ENCODE measurements around the gene MORF4L1.
"Not testable (repeated sequence)": the region's sequence is repeated elsewhere in the genome, so short reads cannot be mapped to it uniquely, and the experiment has no call there.

Gene MORF4L1

GRCh38 chr15:78859971-78860719 lies 12.5 kb upstream of the MORF4L1 start:
- DNase-seq: peak; percentile 73

GRCh38 chr15:78865585-78865984 lies 7.1 kb upstream of the MORF4L1 start:
- not testable (repeated sequence) for DNase-seq

- DNase-seq: not testable (repeated sequence)
These were observed 6.7 kb upstream of the MORF4L1 start for GRCh38 chr15:78866031-78866430.

GRCh38 chr15:78866803-78867202 lies 5.9 kb upstream of the MORF4L1 start:
- DNase-seq: no peak

GRCh38 chr15:78868366-78868765 lies 4.3 kb upstream of the MORF4L1 start:
- no peak for DNase-seq

GRCh38 chr15:78871483-78872127 lies 1.1 kb upstream of the MORF4L1 start:
- not testable (repeated sequence) for DNase-seq

- peak; percentile 88 for DNase-seq
These were observed 492 bp downstream of the MORF4L1 start for GRCh38 chr15:78872972-78873792.

GRCh38 chr15:78873793-78874765 lies 1.4 kb downstream of the MORF4L1 start:
- DNase-seq: no peak

- DNase-seq: no peak
These were observed 2.6 kb downstream of the MORF4L1 start for GRCh38 chr15:78875107-78875914.

GRCh38 chr15:78876954-78877353 lies 4.3 kb downstream of the MORF4L1 start:
- DNase-seq: not testable (repeated sequence)

GRCh38 chr15:78878356-78878755 lies 5.7 kb downstream of the MORF4L1 start:
- no peak for DNase-seq

GRCh38 chr15:78879517-78880241 lies 7.0 kb downstream of the MORF4L1 start:
- DNase-seq: no peak

GRCh38 chr15:78880242-78880533 lies 7.5 kb downstream of the MORF4L1 start:
- no peak for DNase-seq

GRCh38 chr15:78880813-78881212 lies 8.1 kb downstream of the MORF4L1 start:
- no peak for DNase-seq

- no peak for DNase-seq
These were observed 9.0 kb downstream of the MORF4L1 start for GRCh38 chr15:78881681-78882080.

- DNase-seq: no peak
These were observed 16.3 kb downstream of the MORF4L1 start for GRCh38 chr15:78889000-78889399.

- DNase-seq: no peak
These were observed 20.8 kb downstream of the MORF4L1 start for GRCh38 chr15:78893538-78893937.

- no peak for DNase-seq
These were observed 22.8 kb downstream of the MORF4L1 start for GRCh38 chr15:78895471-78895870.

GRCh38 chr15:78898540-78898939 lies 25.9 kb downstream of the MORF4L1 start:
- DNase-seq: no peak

- DNase-seq: not testable (repeated sequence)
These were observed 28.3 kb downstream of the MORF4L1 start for GRCh38 chr15:78900819-78901533.

Measured in GDM1 (cell line).